GM19238 (cell line): Measurements from ENCODE around the gene CREB3L1.
A peak's percentile ranks its signal among the peaks of the same experiment; 100 is the strongest.

ENCODE experiments used
- DNase-seq: peaks from one replicate; pipeline ENCODE4 v3.0.0; 2011; ENCODE audit warnings: low spot score; ENCODE audit not compliant: insufficient read length

Gene CREB3L1, protein sequence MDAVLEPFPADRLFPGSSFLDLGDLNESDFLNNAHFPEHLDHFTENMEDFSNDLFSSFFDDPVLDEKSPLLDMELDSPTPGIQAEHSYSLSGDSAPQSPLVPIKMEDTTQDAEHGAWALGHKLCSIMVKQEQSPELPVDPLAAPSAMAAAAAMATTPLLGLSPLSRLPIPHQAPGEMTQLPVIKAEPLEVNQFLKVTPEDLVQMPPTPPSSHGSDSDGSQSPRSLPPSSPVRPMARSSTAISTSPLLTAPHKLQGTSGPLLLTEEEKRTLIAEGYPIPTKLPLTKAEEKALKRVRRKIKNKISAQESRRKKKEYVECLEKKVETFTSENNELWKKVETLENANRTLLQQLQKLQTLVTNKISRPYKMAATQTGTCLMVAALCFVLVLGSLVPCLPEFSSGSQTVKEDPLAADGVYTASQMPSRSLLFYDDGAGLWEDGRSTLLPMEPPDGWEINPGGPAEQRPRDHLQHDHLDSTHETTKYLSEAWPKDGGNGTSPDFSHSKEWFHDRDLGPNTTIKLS

DNA sequence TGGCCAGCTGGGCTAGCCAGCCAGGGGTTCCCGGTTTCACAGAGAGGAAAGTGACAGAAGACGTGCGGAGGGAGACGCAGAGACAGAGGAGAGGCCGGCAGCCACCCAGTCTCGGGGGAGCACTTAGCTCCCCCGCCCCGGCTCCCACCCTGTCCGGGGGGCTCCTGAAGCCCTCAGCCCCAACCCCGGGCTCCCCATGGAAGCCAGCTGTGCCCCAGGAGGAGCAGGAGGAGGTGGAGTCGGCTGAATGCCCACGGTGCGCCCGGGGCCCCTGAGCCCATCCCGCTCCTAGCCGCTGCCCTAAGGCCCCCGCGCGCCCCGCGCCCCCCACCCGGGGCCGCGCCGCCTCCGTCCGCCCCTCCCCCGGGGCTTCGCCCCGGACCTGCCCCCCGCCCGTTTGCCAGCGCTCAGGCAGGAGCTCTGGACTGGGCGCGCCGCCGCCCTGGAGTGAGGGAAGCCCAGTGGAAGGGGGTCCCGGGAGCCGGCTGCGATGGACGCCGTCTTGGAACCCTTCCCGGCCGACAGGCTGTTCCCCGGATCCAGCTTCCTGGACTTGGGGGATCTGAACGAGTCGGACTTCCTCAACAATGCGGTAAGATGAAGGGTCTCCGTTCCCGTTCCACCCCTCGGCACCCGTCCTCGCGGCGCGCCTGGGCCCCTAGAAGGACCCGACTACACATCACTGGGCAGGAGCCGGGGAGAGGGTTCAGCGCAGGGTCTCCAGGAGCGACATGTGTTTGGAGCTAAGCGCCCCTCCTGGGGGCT lies at the start of gene CREB3L1:
CREB3L1 (plus strand) TSS at position 41 of the 765 bp plus-strand sequence; CDS start at position 491, 450 bp downstream.
- DNase-seq = peak; percentile 47

DNA sequence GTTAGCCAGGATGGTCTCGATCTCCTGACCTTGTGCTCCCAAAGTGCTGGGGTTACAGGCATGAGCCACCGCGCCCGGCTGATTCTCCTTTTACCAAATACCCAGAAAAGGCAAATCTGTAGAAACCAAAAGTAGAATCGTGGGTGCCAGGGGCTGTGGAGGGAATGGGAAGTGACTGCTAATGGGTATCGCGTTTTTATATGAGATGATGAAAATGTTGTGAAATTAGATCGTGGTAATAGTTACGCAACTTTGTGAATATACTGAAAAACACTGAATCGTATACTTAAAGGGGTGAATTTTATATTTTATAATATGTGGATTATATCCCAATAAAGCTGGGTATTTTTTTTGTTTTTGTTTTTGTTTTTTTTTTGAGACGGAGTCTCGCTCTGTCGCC lies 48.2 kb upstream of the CREB3L1 start:
- no peak for DNase-seq

DNA sequence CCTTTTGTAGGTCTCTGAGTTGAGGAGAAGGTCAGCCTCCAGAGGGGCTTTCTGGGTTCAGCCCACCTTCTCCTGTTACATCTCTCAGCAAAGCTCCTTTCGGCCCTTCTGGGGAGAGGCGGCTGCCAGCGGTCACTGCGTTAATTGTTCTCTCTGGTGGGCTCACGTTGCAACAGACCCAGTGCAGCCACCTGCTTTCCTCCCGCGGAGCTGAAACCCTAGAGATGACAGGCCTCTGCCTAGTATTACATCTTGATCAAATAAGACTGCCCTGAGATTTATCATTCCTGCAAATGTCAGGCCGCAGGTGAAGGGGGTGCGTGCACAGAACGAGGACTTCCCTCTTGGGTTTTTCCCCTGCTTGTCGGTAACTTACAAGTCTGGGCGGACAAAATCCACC lies 43.2 kb upstream of the CREB3L1 start:
- no peak for DNase-seq

DNA sequence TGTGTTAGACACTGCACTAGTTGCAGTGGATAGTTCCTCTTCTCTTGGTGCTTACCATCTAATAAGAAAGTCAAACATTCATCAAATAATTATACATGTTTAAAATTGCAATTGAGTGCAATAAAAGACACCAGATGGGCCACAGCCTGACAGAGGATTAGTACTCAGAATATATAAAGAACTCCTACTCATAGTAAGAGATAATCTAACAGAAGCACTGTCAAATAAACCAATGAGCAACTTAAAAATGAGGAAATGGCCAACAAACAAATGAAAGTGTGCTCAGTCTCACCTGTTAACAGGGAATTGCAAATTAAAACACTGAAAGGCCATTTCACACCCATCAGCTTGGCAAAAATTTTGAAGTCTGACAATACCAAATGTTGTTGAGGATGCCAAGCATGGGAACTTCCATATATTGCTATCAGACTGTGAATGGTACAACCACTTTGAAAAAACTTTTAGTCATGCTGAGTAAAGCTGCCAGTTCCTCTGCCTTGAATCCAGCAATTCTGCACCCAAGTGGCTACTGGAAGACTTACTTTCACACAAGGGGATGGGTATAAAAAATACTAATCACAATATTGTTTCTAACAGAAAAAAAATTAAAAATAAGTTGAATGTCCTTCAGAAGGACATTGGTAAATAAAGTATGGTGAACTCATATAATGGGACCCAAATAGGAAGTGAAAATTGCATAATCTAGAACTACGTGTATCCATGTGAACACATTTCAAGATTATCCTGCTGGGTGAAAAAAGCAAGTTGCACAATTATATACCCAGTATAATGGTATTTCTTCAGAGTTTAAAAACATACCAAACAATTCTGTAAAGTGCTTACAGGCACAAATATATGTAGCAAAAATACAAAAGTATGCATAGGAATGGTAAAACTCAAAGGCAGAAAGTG lies 41.4 kb upstream of the CREB3L1 start:
- DNase-seq = no peak

DNA sequence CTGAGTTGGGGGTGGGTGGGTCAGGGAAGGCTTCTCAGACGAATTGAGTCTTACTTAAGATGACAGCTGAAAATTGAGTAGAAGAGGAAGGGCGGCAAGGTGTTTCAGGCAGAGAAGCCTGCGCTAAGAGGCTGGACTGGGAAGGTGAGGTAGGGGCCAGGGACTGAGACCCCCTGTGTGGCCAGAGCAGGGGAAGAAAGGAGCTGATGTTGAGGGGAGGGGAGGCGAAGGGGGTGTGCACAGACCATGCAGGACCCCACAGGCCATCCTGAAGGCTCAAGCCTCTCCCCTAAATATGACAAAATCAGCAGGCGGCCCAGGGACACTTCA lies 40.6 kb upstream of the CREB3L1 start:
- DNase-seq = no peak

DNA sequence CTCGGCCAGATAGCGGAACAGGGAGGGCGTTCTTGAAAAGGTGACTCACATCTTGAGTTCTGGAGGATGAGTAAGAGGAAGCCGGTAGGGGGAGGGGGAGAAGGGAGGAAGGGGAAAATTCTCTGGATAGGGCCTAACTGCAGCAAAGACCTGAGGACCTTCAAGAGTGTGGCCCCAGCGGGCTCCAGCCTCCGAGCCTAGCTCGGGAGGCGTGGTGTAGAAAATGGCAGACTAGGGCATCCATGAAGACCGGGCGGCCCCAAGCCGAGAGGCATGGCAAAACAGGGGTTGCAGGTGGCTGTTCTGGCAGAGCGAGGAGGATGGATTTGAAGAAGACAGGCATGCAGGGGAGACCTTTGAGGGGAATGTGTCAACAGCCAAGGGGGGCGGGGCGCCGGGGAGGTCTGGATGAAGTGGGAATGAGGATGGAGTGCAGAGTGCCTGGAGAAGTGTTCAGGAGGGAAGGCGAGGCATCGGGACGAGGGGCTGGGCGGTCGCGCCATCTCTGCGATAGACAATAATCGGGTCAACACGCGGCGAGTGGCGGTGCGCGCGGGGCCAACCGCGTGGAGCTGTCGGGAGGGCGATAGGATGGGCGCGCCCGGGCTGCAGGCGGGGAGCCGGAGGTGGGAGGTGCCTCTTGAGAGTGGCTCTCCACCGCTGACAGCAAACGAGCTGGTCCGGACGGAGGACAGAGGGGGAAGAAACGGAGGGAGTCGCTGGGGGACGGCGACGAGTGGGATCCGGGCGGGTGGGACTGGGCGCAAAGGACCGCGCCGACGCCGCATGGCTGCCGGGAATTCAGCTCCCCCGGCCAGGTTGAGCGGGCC lies 40.0 kb upstream of the CREB3L1 start:
- DNase-seq = peak; percentile 32

DNA sequence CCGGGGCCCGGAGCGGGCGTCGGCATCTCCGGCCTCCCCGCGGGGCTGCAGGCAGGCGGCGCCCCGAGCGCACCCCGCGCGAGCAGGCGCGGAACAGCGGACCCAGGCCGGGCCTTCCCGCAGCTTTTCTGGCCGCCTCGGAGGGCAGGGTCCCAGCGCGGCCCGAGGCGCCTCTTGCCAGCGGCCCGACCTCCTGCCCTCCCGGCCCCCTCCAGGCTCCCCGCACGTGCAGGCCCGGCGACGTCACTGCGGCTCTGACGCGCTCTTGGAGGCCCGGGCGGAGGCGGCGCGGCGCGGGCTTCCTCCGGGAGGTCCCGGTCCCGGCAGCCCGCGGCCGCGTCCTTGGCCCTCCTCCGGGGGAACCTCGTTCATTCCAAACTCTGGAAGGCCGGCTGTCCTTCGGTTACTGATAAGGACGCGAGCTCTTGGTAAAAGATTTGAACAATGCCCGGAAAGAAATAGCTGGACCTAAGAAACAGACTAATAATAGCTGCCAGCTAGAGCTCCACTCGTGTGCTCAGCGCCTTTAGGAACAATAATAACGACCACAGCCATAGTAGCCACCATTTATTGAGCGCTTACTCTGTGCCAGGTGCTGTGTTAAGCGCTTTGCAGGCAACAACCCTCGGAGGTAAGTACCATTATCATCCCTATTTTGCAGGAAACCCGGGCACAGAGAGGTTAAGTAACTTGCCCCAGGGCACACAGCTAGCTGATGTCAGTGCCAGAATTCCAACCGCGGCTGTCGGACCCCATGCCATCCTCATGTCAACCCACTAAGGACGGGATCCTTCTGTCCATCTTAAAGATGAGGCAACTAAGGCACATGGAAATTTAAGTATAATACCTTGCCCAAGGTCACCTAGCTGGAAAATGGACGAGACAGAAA lies 39.1 kb upstream of the CREB3L1 start:
- DNase-seq = peak; percentile 35

DNA sequence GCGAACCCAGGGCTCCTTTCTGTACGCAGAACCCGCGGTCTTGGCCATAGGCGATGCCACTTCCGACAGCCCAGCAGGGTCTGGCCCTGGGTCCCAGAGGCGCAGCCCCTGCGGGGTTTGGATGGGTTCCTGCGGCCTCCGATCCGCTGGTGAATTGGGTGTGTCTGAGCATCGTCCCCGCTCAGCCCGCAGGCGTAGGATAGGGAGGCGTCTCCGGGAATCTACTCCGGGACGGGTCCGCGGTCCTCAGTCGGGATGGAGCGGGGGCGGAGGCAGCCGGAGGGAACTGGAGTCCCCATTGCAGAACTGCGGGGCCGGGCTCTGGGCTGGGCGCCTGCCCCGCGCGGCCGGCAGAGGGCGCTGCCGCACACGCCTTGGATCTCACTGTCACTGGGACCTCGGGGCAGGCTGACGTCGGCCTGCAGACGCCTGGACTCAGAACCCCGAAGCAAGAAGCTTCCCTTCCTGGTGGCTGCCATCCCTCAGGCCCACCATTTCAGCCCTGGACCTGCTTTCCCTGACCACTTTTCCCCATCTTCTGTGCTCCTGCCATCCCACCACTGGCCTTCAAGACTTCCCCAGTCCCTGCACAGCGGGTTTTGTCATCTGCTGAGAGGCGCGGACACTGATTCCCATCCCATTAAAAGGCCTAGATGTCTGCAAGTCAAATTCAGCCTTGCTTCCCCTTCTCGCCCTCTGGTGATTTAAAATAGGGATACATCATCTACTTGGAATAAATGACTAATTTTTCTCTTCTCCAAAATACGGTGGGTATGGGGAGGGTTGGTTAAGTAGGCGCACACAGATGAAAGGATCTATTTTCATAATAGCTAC lies 38.3 kb upstream of the CREB3L1 start:
- DNase-seq = peak; percentile 87

DNA sequence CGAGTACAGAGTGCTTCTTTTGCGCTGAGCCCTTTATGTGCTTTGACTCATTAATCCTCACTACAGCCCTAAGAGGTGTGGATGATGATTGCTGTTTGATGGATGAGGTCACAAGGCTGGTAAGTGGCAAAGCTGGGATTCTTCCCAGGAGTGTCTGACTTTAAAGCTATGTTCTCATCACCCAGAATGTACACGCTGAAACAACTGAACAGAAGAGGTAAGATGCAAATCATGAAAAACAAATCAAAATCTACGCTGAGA lies 37.7 kb upstream of the CREB3L1 start:
- DNase-seq = no peak

DNA sequence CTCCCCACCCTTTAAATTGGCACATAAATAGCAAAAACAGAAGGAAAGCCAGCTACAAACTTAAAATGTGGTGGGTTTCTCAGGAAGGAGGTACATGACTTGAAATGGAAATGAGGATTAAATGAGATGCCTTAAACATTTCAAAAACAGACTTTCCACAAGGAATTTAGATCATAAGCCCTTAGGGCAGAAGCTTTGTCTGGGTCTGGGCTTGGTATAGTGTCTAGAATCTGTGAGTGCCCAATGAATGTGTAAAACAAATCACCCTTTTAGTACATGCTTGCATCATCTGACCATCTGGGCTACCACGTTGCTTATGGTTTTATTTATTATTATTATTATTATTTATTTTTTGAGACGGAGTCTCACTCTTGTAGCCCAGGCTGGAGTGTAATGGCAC lies 37.1 kb upstream of the CREB3L1 start:
- DNase-seq = no peak

DNA sequence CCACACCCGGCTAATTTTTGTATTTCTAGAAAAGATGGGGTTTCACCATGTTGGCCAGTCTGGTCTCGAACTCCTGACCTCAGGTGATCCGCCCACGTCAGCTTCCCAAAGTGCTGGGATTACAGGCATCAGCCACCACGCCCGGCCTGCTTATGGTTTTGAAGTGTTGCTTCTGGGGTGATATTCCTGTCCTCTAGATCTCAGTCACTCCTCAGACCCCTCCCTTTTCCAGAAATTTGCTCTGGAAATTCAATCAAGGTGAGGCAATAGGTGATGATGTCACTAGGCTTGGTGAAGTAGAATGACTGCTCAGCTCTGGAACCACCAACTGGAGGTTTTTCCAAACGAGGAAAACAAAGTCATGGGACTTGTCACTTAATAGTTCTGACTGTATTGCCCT lies 36.6 kb upstream of the CREB3L1 start:
- no peak for DNase-seq

DNA sequence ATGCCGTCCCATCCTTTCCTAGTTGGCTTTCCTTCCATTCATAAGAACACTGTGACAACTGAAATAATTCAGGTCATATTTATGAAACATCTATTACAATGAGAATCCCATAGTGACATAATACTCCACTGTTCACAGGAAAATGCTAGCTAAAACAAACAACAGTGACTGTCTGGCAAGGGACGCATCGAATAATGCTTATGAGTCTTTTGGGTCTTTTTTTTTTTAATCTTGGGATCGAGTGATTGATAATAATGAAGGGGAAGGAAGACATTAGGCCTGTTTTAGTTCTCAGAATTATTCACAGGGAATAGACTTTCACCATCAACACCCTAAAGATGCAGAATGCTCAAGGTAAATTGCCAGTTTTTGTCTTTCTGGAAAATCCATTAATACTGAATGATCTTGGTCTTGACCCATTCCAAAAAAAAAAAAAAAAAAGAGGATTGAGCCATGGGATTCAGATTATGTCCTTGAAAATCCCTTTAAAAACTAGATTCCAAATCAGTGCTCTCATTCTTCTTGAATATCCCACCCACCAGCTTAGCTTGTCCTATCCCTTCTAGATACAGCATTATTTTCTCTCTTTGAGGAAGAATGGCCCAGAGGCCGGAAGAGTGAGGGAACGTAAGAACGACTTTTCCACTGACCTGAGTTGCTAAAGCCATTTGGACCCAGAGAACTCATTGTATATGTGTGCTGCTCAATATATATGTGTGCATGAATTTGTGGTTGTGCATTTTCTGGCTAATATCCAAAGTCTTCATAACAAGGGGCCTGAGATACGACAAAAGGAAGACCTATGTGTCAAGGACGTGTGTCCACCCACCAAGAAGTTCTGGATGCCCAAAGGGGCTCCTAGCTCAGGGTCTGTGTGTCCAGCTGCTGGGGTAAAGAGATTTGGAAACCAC lies 35.2 kb upstream of the CREB3L1 start:
- DNase-seq = no peak

DNA sequence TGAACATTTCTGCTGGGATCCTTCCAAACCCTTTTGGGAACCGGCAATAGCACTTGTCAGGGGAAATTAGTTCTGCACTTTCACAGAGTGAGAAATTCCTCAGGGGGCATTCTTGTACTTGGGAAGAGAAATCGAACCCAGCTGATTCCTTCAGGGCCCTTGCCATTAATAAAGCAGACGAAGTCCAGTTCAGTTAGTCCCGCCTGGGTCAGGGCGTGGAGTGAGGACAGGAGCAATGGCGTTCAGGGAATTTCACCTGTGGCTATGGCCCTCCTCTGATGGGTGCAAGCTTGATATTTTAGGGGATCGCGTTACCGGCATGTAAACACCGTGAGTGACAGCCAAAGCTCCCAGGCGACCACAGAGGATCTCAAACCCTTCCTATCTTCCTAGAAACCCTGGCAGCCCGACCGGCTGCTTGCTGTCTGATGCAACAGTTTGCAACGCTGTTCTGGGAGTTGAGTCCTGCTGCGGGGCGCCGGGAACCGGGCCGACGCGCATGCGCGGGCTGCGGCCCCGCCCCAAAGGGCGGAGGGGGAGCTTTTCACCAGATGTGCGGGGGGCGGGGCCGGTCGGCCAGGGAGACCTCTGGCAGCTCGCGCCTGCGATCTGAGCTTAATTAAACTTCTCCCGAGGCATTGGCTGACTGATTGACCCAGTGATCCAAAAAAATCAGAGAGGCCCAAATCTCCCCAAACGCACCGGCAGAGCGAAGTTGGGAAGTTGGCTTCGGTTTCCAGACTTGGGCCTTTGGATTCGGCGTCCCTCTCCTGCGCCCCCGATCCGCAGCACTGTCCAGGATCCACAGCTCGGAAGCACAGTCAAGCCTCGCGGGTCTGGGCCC lies 34.3 kb upstream of the CREB3L1 start:
- peak; percentile 94 for DNase-seq

DNA sequence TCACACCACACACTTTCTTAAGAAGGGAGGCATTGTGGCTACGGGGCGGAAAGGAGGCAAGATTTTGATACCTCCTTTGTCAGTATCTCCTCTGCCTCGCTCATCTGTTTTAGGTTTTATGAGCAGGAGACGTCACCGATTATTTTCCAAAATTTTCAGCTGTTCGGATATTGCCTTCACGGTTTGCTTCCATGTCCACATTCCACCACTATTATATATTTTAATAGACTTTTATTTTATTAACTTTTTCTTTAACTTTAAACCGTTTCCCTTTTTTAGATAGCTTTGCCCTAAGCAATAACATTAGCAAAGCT lies 33.7 kb upstream of the CREB3L1 start:
- DNase-seq = no peak

DNA sequence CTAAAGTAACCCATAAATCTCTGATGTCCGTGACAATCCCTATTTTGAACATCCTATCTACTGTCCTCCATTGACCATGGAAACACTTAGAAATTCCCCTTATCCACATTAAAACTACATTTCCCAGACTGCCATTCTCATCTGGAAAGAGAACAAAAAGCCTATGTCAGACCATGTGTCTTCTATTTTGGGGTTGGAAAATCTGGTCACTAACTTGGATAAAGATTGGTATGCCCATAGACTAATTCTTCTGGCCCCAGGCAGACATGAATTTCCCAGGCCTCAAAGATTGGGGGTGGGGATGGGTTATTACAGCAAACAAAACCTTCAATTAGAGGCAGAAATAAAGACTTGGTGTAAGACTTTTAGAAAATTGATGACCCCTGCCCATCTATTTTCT lies 30.9 kb upstream of the CREB3L1 start:
- DNase-seq = no peak

DNA sequence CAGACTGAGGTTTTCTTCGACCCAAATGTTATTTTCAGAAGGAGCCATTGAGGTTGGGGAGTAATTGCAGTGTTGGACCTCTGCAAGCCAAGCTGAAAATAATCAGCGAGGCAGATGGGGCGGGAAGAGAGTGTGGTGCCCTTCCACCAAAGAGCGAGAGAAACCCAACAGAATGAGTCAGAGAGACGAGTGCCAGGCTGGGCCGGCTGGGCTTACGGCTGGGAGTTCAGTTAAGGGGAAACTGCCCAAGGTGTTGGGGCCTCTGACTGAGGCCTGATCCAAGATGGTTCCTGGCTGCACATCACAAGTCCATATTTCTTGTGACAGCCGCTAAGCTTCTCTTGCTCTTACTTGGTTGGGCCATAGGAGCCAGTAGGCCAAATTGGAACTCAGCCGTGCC lies 30.4 kb upstream of the CREB3L1 start:
- no peak for DNase-seq

DNA sequence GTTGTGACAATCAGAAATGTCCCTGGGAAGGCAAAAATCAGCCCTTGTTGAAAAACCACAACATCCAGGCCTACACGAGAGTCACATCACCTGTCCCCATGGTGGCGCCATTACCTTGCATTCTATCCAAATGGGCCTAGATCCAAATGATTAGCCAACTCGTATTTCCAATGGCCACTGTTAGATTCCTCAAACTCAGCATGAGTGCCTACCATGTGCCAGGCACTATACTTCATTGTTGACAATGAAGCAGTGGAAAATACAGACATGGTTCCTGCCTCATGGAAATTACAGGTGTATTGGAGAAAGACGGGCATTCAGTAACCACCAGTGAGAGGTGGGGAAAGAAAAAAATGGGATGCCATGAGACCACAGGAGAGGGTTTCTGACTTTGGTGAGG lies 29.8 kb upstream of the CREB3L1 start:
- no peak for DNase-seq
